ENCODE measurements around the gene SHMT1.
"Not testable (repeated sequence)": the region's sequence is repeated elsewhere in the genome, so short reads cannot be mapped to it uniquely, and the experiment has no call there.

SHMT1 gene

DNA sequence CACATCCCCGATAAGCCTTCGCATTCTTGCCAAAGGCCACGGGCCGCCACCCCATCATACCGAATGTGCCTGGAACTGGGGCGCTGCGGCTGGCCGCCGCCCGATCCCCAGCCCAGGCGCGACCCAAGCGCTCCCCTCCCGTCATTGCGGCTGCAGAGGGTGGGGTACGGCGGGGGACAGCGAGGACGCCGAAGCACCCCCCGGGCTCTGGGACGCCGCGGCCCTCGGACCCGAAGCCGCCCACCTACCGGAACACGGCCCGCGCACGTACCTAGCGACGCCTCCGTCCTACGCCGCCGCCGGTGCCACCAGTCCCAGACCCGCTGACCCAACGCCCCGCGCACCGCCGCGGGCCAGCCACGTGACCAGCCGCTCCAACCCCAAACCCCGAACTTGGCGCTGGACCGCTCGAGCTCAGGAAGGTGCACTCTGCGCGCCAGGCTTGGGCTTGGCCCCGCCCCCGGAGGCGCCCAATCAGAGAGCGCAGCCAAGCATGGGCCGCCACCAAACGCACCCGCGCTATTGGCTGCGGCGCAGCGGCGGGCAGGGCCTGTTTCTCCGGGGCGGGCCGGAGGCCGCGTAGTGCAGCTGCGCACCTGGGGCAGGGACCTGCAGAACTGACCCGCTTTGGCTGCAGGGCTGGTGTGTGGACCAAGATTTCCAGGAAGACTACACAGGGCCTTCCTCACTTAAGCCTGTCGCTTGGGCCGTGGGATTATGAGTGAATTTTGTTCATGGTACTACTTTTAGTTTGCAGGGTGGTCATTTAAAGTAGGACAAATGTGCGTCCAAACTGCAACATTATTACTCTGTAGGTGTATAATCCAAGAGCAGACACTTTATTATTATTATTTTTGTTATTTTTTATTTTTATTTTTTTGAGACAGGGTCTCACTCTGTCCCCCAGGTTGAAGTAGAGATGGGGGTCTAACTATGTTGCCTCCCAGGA, at the start of gene SHMT1:
Gene SHMT1 (minus strand): TSS at position 450 of the 949 bp plus-strand sequence. CDS start 7,569 bp downstream, outside the sequence.
- ATAC-seq, result peak; percentile 100
- peak; percentile 94 for DNase-seq

DNA sequence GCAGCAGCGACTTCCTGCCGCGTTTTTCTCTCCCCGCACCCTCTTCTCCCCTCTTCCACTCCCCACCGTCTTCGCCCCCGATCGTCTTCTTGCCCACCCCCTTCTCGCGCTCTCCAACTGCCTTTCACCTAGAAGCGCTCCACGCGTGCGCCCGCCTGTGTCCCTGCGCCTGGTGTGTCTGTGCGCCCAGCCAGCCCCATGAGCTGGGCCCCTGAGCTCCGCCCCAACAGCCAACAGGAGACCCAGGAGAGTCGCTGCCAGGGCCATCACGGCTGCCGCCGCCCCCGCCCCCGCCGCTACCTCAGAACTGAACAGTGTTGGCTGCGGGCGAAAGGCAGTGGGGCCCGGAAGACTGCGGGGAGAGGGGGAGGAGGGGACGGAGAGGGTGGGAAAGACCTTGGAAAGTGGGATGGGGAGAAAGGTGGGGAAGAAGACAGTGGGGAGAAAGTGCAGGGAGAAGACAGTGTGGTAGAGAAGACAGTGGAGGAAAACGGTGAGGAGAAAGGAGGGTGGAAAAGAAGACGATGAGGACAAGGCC, 48.7 kb upstream of the SHMT1 start:
- peak; percentile 98 for ATAC-seq
- not testable (repeated sequence) for DNase-seq

DNA sequence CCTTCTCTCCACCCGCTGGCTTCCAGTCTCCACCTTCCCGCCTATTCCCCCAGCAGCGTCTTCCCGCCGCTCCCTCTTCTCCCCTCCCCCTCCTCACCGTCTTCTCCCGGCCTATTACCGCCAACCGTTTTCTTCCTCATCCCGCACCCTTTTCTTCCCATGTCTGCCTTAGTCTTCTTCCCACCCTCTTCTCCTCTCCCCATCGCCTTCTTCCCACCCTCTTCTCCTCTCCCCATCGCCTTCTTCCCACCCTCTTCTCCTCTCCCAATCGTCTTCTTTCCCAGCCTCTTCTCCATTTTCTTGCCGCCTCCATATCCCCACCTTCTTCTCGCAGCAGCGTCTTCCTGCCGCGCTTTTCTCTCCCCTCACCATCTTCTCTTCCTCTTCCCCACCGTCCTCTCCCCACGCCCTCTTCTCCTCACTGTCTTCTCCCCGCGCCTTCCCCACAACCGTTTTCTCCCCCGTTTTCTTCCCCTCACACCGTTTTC, 48.1 kb upstream of the SHMT1 start:
- ATAC-seq, result peak; percentile 50

DNA sequence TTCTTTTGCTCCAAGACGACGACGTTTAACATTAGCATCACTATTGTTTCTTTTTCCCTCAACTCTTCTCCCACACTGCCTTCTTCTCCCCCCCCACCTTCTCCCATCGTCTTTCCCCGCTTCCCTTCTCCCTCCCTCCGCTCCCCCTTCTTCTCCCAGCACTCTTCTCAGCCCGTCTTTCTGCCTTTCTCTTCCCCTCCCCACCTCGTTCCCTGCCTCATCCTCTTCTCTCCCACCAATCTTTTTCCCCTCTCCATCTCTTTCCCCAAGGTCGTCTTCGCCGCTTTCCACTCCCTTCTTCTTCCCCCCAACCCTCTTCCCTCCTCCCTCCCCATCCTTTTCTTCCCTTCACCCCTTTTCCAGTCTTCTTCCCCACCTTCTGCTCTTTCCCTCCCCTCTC, 47.4 kb upstream of the SHMT1 start:
- not testable (repeated sequence) for DNase-seq

More for the DNA sequence above, 48.1 kb upstream of the SHMT1 start:
- DNase-seq, result peak; percentile 30

DNA sequence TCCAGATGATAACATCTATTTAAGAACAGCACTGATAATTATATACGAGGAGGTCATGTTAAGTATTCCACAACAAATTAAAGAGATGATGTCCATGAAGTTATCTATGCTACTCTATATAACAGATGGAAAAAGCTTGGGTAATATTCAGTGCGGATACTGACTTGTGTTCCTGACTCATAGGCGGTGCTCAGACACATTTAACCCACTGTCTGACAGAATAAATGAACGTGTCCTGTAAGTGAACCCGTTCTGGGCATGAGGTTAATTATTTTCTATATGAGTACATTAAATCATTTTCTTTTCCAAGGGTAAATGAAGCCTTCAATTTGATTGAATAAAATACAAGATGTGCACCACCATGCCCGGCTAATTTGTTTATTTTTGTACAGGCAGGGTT, 46.0 kb upstream of the SHMT1 start:
- ATAC-seq, result peak; percentile 17
- DNase-seq, result not testable (repeated sequence)

More for the DNA sequence above, 47.4 kb upstream of the SHMT1 start:
- ATAC-seq, result not testable (repeated sequence)

DNA sequence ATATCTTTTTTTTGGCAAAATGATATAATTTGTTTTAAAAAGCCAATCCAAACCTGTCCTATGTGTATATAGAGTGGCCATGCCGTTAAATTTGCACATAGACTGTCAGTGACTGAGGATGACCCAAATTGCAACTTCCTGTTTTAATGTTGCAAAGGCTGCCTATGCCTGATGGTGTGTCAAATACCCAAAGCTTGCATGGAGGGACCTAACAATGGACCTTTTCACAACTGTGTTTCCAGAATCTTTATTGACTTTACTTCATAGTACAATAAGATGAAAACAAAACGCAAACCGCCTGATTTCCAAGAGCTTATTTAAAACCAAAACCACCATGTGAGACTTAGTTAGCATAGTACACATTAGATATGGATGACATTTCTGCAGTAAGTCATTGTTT, 45.6 kb upstream of the SHMT1 start:
- not testable (repeated sequence) for DNase-seq, ATAC-seq

DNA sequence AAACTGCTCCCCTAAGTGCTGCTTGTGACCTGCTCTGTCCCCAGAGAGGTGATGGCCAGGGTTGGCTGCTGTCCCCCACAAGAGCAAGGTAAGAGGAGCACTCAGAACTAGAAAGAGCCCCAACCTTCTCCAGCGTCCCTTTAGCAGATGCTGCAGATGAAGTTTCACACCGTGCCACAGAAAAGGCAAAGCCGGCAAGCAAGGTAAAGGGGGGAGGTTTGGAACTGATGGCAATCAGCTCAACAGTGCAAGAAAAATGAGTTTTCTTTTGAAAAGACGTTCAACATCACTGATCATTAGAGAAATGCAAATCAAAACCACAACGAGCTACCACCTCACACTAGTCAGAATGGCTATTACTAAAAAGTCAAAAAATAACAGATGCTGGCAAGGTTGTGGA, 40.3 kb upstream of the SHMT1 start:
- DNase-seq, ATAC-seq: not testable (repeated sequence)

DNA sequence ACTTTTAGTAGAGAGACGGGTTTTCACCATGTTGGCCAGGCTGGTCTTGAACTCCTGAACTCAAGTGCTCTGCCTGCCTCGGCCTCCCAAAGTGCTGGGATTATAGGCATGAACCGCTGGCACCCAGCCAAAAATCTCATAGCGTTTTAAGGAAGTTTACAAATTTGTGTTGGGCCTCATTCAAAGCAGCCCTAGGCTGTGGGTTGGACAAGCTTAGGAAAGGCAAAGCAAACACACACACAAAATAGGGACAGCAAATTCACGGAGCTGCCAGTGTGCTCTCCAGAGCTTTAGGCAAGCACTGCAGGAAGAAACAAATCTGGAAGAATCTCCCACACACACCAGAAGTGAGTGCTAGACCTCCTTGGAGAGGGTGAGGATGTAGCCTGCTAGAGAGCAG, 39.8 kb upstream of the SHMT1 start:
- not testable (repeated sequence) for ATAC-seq

DNA sequence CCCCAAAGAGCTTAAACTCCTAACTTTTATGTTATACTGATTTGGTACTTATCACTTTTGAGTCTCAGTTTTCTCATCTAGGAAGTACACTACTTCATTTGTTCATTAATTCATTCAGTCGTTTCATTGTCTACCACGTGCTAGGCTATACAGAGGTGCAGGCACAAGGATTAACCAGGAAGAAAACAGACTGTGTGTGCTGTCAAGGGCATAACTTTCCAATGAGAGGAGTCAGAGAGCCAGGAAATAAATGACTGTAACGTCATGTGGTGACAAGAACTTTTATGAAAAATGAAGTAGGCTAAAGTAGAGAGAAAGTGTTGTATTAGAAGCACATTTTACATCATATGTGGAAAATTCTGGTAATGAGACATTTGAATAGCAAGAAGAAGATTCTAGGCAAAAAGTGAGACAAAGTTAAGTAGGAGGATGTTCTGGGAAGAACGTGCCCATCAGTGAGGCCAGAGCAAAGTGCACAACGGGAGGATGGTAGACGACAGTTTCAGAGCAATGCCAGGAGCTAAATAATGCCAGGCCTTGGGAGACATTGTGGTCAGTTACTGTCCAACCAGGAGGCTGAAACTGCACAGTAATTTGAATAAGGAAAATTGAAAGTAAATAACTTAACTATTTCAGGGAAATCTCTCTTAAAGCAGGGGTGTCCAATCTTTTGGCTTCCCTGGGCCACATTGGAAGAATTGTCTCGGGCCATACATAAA, 38.7 kb upstream of the SHMT1 start:
- not testable (repeated sequence) for DNase-seq, ATAC-seq

More for the DNA sequence above, 39.8 kb upstream of the SHMT1 start:
- not testable (repeated sequence) for DNase-seq

DNA sequence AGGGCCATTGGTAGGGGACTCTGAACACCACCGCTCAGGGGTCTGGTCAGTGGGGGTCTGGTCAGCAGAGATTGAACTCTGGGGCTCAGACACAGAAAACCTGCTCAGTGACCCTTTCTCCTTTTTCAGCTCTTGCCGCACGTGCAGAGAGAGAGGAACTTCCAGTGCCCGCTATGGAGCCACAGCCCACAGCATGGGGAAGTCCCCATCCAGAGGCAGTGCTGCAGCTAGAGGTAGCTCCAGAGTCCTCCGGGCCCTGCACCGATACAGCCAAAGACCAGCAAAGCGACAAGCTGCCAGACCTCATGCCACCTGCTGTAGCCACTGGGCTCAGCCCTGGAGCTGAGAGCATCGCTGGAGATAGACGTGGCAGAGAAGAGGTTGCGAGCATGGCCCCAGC, 25.4 kb upstream of the SHMT1 start:
- not testable (repeated sequence) for DNase-seq
- peak; percentile 50 for ATAC-seq

DNA sequence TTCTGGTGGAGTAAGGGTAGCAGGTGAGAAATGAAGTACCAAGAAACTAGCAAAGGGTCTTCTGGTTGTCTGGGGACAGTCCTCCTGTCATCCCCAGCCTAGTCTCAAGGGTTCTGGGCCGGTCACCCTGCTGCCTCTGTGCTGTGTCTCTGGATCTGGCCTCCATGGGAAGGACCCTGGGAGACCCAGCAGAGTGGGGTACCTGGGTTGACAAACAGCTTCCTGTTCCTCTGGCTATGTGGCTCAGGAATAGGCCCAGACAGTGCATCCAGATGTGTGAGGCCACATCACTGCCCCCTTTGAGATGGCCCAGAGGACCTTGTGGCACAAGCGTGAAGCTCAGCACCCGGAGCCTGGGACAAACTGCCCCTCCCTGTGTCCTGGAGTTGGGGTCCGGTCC, 24.9 kb upstream of the SHMT1 start:
- ATAC-seq, DNase-seq: not testable (repeated sequence)

DNA sequence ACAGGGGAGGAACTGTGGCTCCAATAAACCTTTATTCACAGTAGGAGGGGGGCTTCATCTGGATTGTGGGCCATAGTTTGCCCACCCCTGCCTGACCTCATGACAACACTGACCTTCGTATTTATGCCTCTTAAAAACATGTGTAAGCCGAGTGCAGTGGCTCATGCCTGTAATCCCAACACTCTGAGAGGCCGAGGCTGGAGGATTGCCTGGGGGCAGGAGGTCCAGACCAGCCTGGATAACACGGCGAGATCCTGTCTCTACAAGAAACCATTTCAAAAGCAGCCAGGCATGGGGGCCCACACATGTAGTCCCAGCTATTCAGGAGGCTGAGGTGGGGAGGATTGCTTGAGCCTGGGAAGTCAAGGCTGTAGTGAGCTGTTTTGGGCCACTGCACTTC, 24.2 kb upstream of the SHMT1 start:
- ATAC-seq, DNase-seq: not testable (repeated sequence)

DNA sequence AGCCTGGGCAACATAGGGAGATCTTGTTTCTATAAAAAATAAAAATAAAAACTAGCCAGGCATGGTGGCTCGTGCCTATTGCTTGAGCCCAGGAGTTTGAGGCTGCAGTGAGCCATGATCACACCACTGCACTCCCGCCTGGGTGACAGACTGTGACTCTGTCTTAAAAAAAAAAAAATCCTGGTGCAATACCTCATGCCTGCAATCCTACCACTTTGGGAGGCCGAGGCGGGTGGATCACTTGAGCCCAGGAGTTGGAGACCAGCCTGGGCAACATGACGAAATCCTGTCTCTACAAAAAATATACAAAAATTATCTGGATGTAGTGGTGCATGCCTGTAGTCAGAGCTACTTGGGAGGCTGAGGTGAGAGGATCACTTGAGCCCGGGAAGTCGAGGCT, 20.9 kb upstream of the SHMT1 start:
- ATAC-seq, result not testable (repeated sequence)

DNA sequence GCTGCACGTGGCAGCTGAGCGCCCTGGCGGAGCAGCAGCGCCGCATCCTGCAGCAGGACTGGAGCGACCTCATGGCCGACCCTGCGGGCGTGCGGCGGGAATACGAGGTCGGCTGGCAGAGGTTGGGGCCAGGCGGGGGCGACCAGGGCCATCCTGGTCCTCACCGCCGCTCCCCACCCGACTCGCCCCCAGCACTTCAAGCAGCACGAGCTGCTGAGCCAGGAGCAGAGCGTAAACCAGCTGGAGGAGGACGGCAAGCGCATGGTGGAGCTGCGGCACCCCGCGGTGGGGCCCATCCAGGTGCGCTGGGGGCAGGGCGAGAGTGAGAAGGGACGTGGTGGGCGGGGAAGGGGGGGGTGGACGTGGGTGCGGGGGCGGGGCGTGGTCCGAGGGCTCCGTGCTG, 19.7 kb upstream of the SHMT1 start:
- not testable (repeated sequence) for DNase-seq
- ATAC-seq, result peak; percentile 38

More for the DNA sequence above, 20.9 kb upstream of the SHMT1 start:
- not testable (repeated sequence) for DNase-seq

DNA sequence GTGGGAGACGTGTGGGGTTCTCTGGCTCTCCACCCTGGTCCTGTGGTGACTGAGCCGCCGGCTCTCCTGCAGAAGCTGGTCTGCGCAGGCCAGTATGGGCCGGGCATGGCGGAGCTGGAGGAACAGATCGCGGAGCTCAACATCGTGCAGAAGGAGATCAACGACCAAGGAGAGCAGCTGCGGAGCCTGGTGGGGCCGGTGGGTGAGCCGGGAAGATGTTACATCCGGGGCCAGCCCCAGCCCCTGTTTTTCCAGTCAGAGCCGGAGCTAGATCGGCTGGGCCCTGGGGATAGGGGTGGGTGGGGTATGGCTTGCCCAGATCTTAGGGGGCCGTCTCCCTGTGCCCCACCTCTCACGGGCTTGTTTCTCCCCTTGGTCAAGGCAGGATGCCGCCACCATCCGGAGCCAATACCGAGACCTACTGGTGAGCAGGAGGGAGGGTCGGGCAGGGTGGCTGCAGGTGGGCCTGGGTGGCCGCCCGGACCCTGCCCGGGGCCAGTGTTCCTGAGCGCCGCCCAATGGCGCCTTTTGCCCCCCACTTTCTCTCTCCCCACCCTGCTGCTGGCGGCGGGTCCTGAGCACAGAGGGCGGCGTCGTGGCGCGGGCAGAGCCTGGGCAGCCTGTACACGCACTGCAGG, 19.2 kb upstream of the SHMT1 start:
- DNase-seq, result no peak
- no peak for ATAC-seq

DNA sequence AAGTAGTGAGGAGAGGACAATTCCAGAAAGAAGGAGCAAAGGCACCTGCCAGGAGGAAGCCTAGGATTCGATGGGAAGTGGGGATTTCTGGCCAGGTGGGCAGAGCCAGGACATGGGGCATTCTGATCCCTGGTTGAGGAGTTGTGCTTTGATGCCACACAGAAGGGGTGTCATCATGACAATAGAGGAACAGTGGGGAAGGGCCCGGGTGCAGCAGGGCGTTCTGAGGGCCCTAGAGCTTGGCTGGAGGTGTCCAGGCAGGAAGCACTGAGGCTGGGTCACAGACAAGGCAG, 18.5 kb upstream of the SHMT1 start:
- DNase-seq (no peak), ATAC-seq (no peak)

DNA sequence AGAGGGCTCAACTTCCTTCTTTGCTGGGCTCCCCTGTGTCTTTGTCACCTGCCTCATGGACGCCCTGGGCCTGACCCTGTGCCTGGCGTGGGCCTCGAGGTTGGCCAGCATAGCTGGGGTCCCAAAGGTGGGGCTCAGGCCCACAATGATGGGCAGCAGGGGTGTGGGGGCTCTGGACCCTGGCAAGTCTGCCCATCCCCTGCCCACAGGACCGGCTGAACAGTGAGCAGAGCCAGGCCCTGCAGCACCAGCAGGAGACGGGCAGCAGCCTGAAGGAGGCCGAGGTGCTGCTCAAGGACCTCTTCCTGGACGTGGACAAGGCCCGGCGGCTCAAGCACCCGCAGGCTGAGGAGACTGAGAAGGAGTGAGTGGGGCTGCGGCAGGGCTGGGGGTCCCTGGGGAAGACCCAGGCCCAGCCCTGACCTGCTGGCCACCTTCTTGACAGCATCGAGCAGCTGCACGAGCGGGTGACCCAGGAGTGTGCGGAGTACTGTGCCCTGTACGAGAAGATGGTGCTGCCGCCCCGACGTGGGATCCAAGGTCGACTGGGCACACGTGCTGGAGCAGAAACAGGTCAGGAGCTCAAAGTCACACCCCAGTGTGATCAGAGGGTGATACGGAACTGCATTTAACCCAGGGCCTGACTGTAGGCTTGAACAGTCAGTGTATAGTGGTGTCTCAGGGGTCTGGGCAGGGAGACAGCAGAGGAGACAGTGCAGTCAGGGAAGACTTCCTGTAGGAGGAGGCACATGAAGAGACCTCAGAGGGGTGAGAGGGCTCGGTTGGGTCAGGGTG, 18.0 kb upstream of the SHMT1 start:
- DNase-seq, result no peak
- no peak for ATAC-seq

DNA sequence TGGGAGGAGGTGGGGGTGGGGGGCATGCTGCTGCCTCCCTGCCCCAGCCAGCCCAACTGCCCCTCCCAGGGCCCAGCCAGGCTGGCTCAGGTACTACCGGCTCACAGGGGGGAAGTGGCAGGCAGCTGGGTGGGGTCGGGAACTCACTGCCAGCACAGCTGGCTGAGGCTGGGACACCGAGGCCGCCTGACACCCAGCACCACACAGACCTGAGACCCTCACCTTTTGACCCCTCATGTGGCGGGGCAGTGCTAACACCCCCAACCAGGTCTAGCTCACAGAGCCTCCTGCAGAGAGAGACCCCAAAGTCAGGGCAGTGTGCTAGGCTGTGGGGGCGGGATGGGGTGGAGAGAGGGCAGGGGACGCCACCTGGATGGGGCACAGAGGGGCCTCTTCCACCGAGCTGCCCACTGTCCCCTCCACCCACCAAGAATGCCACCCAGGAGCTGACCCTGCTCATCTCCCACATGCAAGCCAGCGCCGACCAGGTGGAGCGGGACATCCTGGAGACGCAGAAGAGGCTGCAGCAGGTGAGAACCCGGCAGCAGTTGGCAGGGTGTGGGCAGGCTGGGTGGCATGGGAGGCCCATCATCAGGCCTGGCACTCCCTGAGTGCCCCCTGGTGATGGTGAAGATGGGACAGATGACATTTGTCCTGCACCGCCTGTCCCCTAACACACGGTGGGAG, 17.3 kb upstream of the SHMT1 start:
- no peak for DNase-seq
- no peak for ATAC-seq

DNA sequence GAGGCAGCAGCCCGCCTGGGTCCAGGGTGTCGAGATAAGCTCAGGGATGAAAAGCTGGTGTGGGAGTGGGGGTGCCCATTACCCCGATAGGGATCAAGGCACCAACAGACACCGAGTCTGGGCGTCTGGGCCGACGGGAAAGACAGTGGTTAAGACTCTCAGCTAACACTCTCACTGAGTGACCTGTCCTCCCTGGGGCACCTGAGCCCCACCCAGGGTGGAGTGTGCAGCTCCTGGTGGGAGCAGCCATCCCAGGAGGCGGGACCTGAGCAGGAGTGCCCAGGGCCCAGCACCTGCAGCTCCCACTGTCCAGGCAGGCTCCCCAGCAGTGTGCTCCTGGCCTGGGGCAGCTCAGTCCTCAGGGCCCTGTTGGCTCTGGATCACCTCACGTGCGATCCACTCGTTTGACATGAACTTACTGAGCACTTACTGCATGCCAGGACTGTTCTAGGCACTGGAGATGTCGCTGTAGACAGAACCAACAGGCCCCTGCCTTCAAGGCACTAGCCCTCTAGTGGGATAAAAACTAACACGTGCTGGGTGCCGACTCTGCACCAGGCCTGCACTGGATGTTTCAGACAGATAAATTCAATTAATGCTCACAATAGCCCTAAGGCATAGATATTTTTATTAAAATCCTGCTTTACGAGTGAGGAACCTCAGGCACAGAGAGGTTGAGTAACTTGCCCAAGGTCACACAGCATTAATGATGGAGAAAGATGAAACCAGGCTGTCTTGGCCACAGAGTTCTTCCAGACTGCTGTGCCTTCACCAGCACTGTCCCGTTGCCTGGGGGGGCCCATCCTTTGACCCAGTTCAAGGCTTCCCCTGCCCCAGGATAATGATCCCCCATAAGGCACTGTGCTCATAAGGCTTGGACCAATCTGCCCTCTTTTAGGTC, 16.1 kb upstream of the SHMT1 start:
- ATAC-seq (no peak), DNase-seq (no peak)
